ENCODE measurements around the gene MPV17L2.
"Not testable (repeated sequence)": the region's sequence is repeated elsewhere in the genome, so short reads cannot be mapped to it uniquely, and the experiment has no call there.

MPV17L2 gene

GRCh38 chr19:18156841-18157464, 36.1 kb upstream of the MPV17L2 start:
- Mint-ChIP-seq H3K27ac (no peak overlapping the region), H3K27me3 (no peaks in the 10 kb centered on the region), H3K4me3 (no peak overlapping the region), H3K36me3 (ENCODE audit: low read depth) (peaks cover 4% of the 10 kb centered on the region), H3K4me1 (peaks cover 28% of the 10 kb centered on the region), H3K9me3 (no peaks in the 10 kb centered on the region)
- ATAC-seq (no peak), DNase-seq (no peak)

GRCh38 chr19:18157465-18158063, 35.5 kb upstream of the MPV17L2 start:
- H3K36me3 Mint-ChIP-seq (ENCODE audit: low read depth) = peaks cover 4% of the 10 kb centered on the region
- no peak overlapping the region for H3K27ac Mint-ChIP-seq
- ATAC-seq (no peak), DNase-seq (no peak)
- no peak overlapping the region for H3K4me3 Mint-ChIP-seq
- H3K4me1 Mint-ChIP-seq = peaks cover 21% of the 10 kb centered on the region
- no peaks in the 10 kb centered on the region for H3K27me3 Mint-ChIP-seq
- H3K9me3 Mint-ChIP-seq = no peaks in the 10 kb centered on the region

GRCh38 chr19:18158467-18158866, 34.6 kb upstream of the MPV17L2 start:
- Mint-ChIP-seq H3K4me1 (peaks cover 19% of the 10 kb centered on the region), H3K9me3 (no peaks in the 10 kb centered on the region), H3K4me3 (no peak overlapping the region), H3K36me3 (ENCODE audit: low read depth) (peaks cover 11% of the 10 kb centered on the region), H3K27ac (no peak overlapping the region), H3K27me3 (no peaks in the 10 kb centered on the region)
- no peak for DNase-seq
- no peak for ATAC-seq

GRCh38 chr19:18159059-18159616, 33.9 kb upstream of the MPV17L2 start:
- peaks cover 15% of the 10 kb centered on the region for H3K4me1 Mint-ChIP-seq
- H3K4me3 Mint-ChIP-seq, DNase-seq, ATAC-seq, H3K27me3 Mint-ChIP-seq, H3K27ac Mint-ChIP-seq, H3K9me3 Mint-ChIP-seq: not testable (repeated sequence)
- peaks cover 11% of the 10 kb centered on the region for H3K36me3 Mint-ChIP-seq (ENCODE audit: low read depth)

GRCh38 chr19:18159810-18160209, 33.2 kb upstream of the MPV17L2 start:
- Mint-ChIP-seq H3K27me3 (no peaks in the 10 kb centered on the region), H3K27ac (no peak overlapping the region), H3K9me3 (no peaks in the 10 kb centered on the region), H3K4me3 (no peak overlapping the region), H3K4me1 (peaks cover 9% of the 10 kb centered on the region), H3K36me3 (ENCODE audit: low read depth) (peaks cover 11% of the 10 kb centered on the region)
- no peak for DNase-seq
- ATAC-seq = no peak

GRCh38 chr19:18160493-18160970, 32.5 kb upstream of the MPV17L2 start:
- ATAC-seq (peak; percentile 10), DNase-seq (no peak)
- H3K27ac Mint-ChIP-seq = peak overlapping the region; percentile 42
- peaks cover 9% of the 10 kb centered on the region for H3K4me1 Mint-ChIP-seq
- H3K27me3 Mint-ChIP-seq = no peaks in the 10 kb centered on the region
- peak overlapping the region; percentile 75 for H3K4me3 Mint-ChIP-seq
- H3K9me3 Mint-ChIP-seq = no peaks in the 10 kb centered on the region
- H3K36me3 Mint-ChIP-seq (ENCODE audit: low read depth) = peaks cover 12% of the 10 kb centered on the region

- ATAC-seq (peak; percentile 83), DNase-seq (peak; percentile 86)
- Mint-ChIP-seq H3K27ac (peak overlapping the region; percentile 42), H3K36me3 (ENCODE audit: low read depth) (peaks cover 17% of the 10 kb centered on the region), H3K4me1 (peaks cover 9% of the 10 kb centered on the region), H3K27me3 (no peaks in the 10 kb centered on the region), H3K9me3 (no peaks in the 10 kb centered on the region), H3K4me3 (peak overlapping the region; percentile 75)
Measured at GRCh38 chr19:18160971-18161635, 31.9 kb upstream of the MPV17L2 start.

GRCh38 chr19:18161636-18162002, 31.4 kb upstream of the MPV17L2 start:
- Mint-ChIP-seq H3K9me3 (no peaks in the 10 kb centered on the region), H3K27ac (no peak overlapping the region), H3K36me3 (ENCODE audit: low read depth) (peaks cover 18% of the 10 kb centered on the region), H3K4me1 (peaks cover 9% of the 10 kb centered on the region), H3K4me3 (peak overlapping the region; percentile 43), H3K27me3 (no peaks in the 10 kb centered on the region)
- ATAC-seq = peak; percentile 11
- no peak for DNase-seq

GRCh38 chr19:18164072-18164471, 28.9 kb upstream of the MPV17L2 start:
- H3K36me3 Mint-ChIP-seq (ENCODE audit: low read depth) = peaks cover 24% of the 10 kb centered on the region
- ATAC-seq = no peak

GRCh38 chr19:18165794-18166544, 27.0 kb upstream of the MPV17L2 start:
- ATAC-seq = no peak
- Mint-ChIP-seq H3K9me3 (no peaks in the 10 kb centered on the region), H3K36me3 (ENCODE audit: low read depth) (peaks cover 23% of the 10 kb centered on the region), H3K4me3 (no peak overlapping the region), H3K27me3 (no peaks in the 10 kb centered on the region), H3K27ac (no peak overlapping the region), H3K4me1 (peaks cover 12% of the 10 kb centered on the region)
- DNase-seq = no peak

More at GRCh38 chr19:18164072-18164471, 28.9 kb upstream of the MPV17L2 start:
- Mint-ChIP-seq H3K27me3 (no peaks in the 10 kb centered on the region), H3K4me3 (no peak overlapping the region), H3K9me3 (no peaks in the 10 kb centered on the region), H3K4me1 (peaks cover 15% of the 10 kb centered on the region), H3K27ac (no peak overlapping the region)
- no peak for DNase-seq

- Mint-ChIP-seq H3K27me3 (no peaks in the 10 kb centered on the region), H3K4me3 (no peak overlapping the region), H3K36me3 (ENCODE audit: low read depth) (peaks cover 26% of the 10 kb centered on the region), H3K27ac (no peak overlapping the region), H3K4me1 (peaks cover 15% of the 10 kb centered on the region), H3K9me3 (no peaks in the 10 kb centered on the region)
- DNase-seq (no peak), ATAC-seq (no peak)
Measured at GRCh38 chr19:18167011-18167410, 26.0 kb upstream of the MPV17L2 start.

- DNase-seq (peak; percentile 71), ATAC-seq (peak; percentile 89)
- Mint-ChIP-seq H3K4me3 (no peak overlapping the region), H3K27ac (no peak overlapping the region), H3K4me1 (peaks cover 20% of the 10 kb centered on the region), H3K27me3 (no peaks in the 10 kb centered on the region), H3K36me3 (ENCODE audit: low read depth) (peaks cover 23% of the 10 kb centered on the region), H3K9me3 (no peaks in the 10 kb centered on the region)
Measured at GRCh38 chr19:18167975-18168645, 24.9 kb upstream of the MPV17L2 start.

GRCh38 chr19:18168673-18169381, 24.2 kb upstream of the MPV17L2 start:
- ATAC-seq (no peak), DNase-seq (no peak)
- Mint-ChIP-seq H3K4me3 (no peak overlapping the region), H3K27ac (no peak overlapping the region), H3K9me3 (no peaks in the 10 kb centered on the region), H3K27me3 (no peaks in the 10 kb centered on the region), H3K4me1 (peaks cover 25% of the 10 kb centered on the region), H3K36me3 (ENCODE audit: low read depth) (peaks cover 20% of the 10 kb centered on the region)

Measured in activated naive CD8-positive, alpha-beta T cell treated with anti-CD3 and anti-CD28 coated beads, Interleukin-2, amount 50 U/mL, for 24 hours (primary cell).